HCT116 (cell line): Measurements from ENCODE around the gene ACACB. TPM values are rescaled to one million over a fixed set of nuclear protein-coding genes. Genes with fewer than 3 reads are reported as not detected.

Source experiments
- ATAC-seq: fragments of 200-7000 bp; cut with Tn5 transposase; 2 replicates; pipeline ENCODE4 v1.9.1; 2020; ENCODE audit warnings: mild to moderate bottlenecking, moderate library complexity
- BruUV-seq: library from RNA; stranded (reverse); fragments of 400-500 nt; replicated peaks from 2 replicates; lab custom pipeline; 2021; lab: Mats Ljungman, UMichigan
- CTCF ChIA-PET: fragments of 300-600 bp; sonication (Branson Sonifier 250); formaldehyde crosslinking; loops from one replicate; lab custom pipeline; 2021; ENCODE audit warnings: antibody characterized with exemption; lab: Charles Lee
- POLR2A ChIA-PET: fragments of 300-600, 350-600 bp; sonication (Branson Sonifier 250); formaldehyde crosslinking; loops from one replicate; lab custom pipeline; 2021; ENCODE audit warnings: antibody characterized with exemption; lab: Charles Lee
- RAD21 ChIA-PET, 2 experiments: fragments of 300-600 bp; sonication (Branson Sonifier 250); formaldehyde crosslinking; loops; one replicate each; lab custom pipeline; 2023; ENCODE audit warnings: low total read pairs in 2 of 2; ENCODE audit not compliant: uncharacterized antibody in 2 of 2, unreplicated experiment in 2 of 2, low non-redundant PET in 1 of 2; lab: Charles Lee
- DNase-seq: peaks from one replicate; pipeline ENCODE4 v3.0.0-alpha.2; 2010; ENCODE audit warnings: low read depth, low spot score
- H2AFZ ChIP-seq: fragments of 200-600 bp; shearing (Covaris generic), sonication (generic); 2 replicates; pipeline ENCODE4 v1.6.1; 2017; ENCODE audit warnings: low read depth, mixed run types, mixed read lengths, antibody characterized with exemption, low read length; ENCODE audit not compliant: poor library complexity, severe bottlenecking
- H3K27ac ChIP-seq: 2 replicates; pipeline ENCODE4 v1.5.1; 2012; ENCODE audit warnings: low read depth, low read length
- H3K27me3 ChIP-seq: fragments of 200-600 bp; sonication (generic); 2 replicates; pipeline ENCODE4 v1.6.1; 2016; ENCODE audit warnings: mixed run types, low read length, mixed read lengths; ENCODE audit not compliant: insufficient read depth
- H3K36me3 ChIP-seq, 2 experiments: fragments of 200-500 bp in 1 of 2; fragments of 200-600 bp in 1 of 2; sonication (Bioruptor generic) in 1 of 2; sonication (generic) in 1 of 2; 2 replicates each; pipeline versions ENCODE4 v1.5.1 to v1.6.1; 2014 to 2016; ENCODE audit warnings: low read length in 2 of 2, inconsistent platforms in 1 of 2, mixed read lengths in 1 of 2, mixed run types in 1 of 2; ENCODE audit not compliant: insufficient read depth in 2 of 2, control insufficient read depth in 1 of 2
- H3K4me1 ChIP-seq, 2 experiments: fragments of 200-600 bp in 1 of 2; sonication (generic) in 1 of 2; 2 replicates each; pipeline versions ENCODE4 v1.5.1 to v1.6.1; 2012 to 2017; ENCODE audit warnings: low read length in 2 of 2, inconsistent platforms in 1 of 2, mild to moderate bottlenecking in 1 of 2, mixed read lengths in 1 of 2, mixed run types in 1 of 2, moderate library complexity in 1 of 2; ENCODE audit not compliant: insufficient read depth in 2 of 2, control insufficient read depth in 1 of 2
- H3K4me2 ChIP-seq: fragments of 200-600 bp; sonication (generic); 2 replicates; pipeline ENCODE4 v1.6.1; 2017; ENCODE audit warnings: mixed run types, low read length, mixed read lengths
- H3K4me3 ChIP-seq, 2 experiments: fragments of 200-600 bp in 1 of 2; sonication (generic) in 1 of 2; replicated peaks in 1 of 2; 2 replicates each; pipeline ENCODE4 v1.5.1; 2011 to 2016; ENCODE audit warnings: low read length in 2 of 2, control low read depth in 1 of 2, low read depth in 1 of 2, mild to moderate bottlenecking in 1 of 2, mixed read lengths in 1 of 2, mixed run types in 1 of 2
- H3K79me2 ChIP-seq: fragments of 200-600 bp; sonication (generic); 2 replicates; pipeline ENCODE4 v1.6.1; 2017; ENCODE audit warnings: mild to moderate bottlenecking, mixed run types, low read length, moderate library complexity, mixed read lengths; ENCODE audit not compliant: insufficient read depth
- H3K9ac ChIP-seq: fragments of 200-600 bp; sonication (generic); 2 replicates; pipeline ENCODE4 v1.6.1; 2016; ENCODE audit warnings: low read length, mixed read lengths
- H3K9me2 ChIP-seq: fragments of 200-600 bp; sonication (generic), shearing (Covaris generic); 2 replicates; pipeline ENCODE4 v1.6.1; 2017; ENCODE audit warnings: mixed run types, mild to moderate bottlenecking, moderate library complexity; ENCODE audit not compliant: insufficient read depth
- H3K9me3 ChIP-seq, 2 experiments: fragments of 200-500 bp in 1 of 2; fragments of 200-600 bp in 1 of 2; sonication (Bioruptor generic) in 1 of 2; sonication (generic) in 1 of 2; 2 replicates each; pipeline ENCODE4 v1.6.1; 2014 to 2017; ENCODE audit warnings: low read length in 2 of 2, mixed read lengths in 2 of 2, inconsistent platforms in 1 of 2, low read depth in 1 of 2, mild to moderate bottlenecking in 1 of 2, mixed run types in 1 of 2, moderate library complexity in 1 of 2; ENCODE audit not compliant: control insufficient read depth in 1 of 2, insufficient read depth in 1 of 2
- H4K20me1 ChIP-seq: fragments of 200-600 bp; sonication (generic), shearing (Covaris generic); 2 replicates; pipeline ENCODE4 v1.6.1; 2017; ENCODE audit warnings: mixed run types, mild to moderate bottlenecking, moderate library complexity; ENCODE audit not compliant: insufficient read depth
- CTCF ChIP-seq, 3 experiments: fragments of 200-600 bp in 1 of 3; sonication (generic) in 1 of 3; IDR thresholded peaks in 2 of 3; conservative IDR thresholded peaks in 1 of 3; 2 replicates each; pipeline ENCODE4 v1.5.1; 2012 to 2017; ENCODE audit warnings: low read depth in 2 of 3, low read length in 2 of 3, antibody characterized with exemption in 1 of 3, borderline replicate concordance in 1 of 3, control low read depth in 1 of 3, mild to moderate bottlenecking in 1 of 3, mixed read lengths in 1 of 3, mixed run types in 1 of 3, moderate library complexity in 1 of 3; ENCODE audit not compliant: insufficient read depth in 1 of 3
- EGR1 ChIP-seq: IDR thresholded peaks from 2 replicates; pipeline ENCODE4 v1.6.1; 2012; ENCODE audit warnings: low read depth
- EZH2 ChIP-seq: fragments of 200-600 bp; sonication (generic); IDR thresholded peaks from 2 replicates; pipeline ENCODE4 v1.6.1; 2017; ENCODE audit warnings: antibody characterized with exemption, mixed run types
- FOSL1 ChIP-seq: IDR thresholded peaks from 2 replicates; pipeline ENCODE4 v1.6.1; 2012; ENCODE audit warnings: low read depth
- MAX ChIP-seq: IDR thresholded peaks from 2 replicates; pipeline ENCODE4 v1.6.1; 2012
- REST ChIP-seq: IDR thresholded peaks from 2 replicates; pipeline ENCODE4 v1.6.1; 2012; ENCODE audit warnings: low read depth
- SP1 ChIP-seq: IDR thresholded peaks from 2 replicates; pipeline ENCODE4 v1.6.1; 2012; ENCODE audit warnings: low read depth
- TCF7L2 ChIP-seq: IDR thresholded peaks from 2 replicates; pipeline ENCODE4 v1.7.0; 2011; ENCODE audit warnings: borderline replicate concordance, inconsistent platforms; ENCODE audit not compliant: insufficient read depth, insufficient read length; ENCODE audit errors: extremely low read depth
- YY1 ChIP-seq: IDR thresholded peaks from 2 replicates; pipeline ENCODE4 v1.6.1; 2011; ENCODE audit warnings: low read length, low read depth, moderate library complexity, mild to moderate bottlenecking; ENCODE audit not compliant: insufficient replicate concordance; ENCODE audit errors: extremely low read depth
- ZNF274 ChIP-seq: fragments of 200-500 bp; sonication (Bioruptor generic); IDR thresholded peaks from 2 replicates; pipeline ENCODE4 v1.6.1; 2014; ENCODE audit warnings: mild to moderate bottlenecking, low read depth, low read length, inconsistent platforms
- intact Hi-C: fragments of 100-400 bp; cut with micrococcal nuclease; formaldehyde crosslinking; loops from 2 replicates; pipeline ENCODE4 v1.10.0; 2022
- total RNA-seq: library from RNA; stranded (reverse); gene quantifications from one replicate; pipeline ENCODE4 v1.2.1, GENCODE V29; 2021; ENCODE audit not compliant: unreplicated experiment

The ACACB gene
- total RNA-seq, 1 experiment from 2014 or later = 11.1 TPM

- CTCF ChIA-PET = no interaction called here
- intact Hi-C loops = no loop called here
- H3K36me3 ChIP-seq = no peaks in the 10 kb centered on the region
- RAD21 ChIA-PET = no interaction called here
- H3K27ac ChIP-seq = no peak overlapping the region
- no peaks in the 10 kb centered on the region for H3K4me1 ChIP-seq
- H2AFZ ChIP-seq = no peak overlapping the region
- H3K9me2 ChIP-seq = no peaks in the 10 kb centered on the region
- H3K9me3 ChIP-seq = no peaks in the 10 kb centered on the region
- TF ChIP-seq YY1 (no peak), EZH2 (no peak), EGR1 (no peak), ZNF274 (no peak), FOSL1 (no peak), REST (no peak), CTCF (IDR thresholded peaks at IDR 0.05 in 2 of 3, conservative IDR thresholded peaks at IDR 0.05 in 1 of 3; ENCODE audit: borderline replicate concordance in 1 of 3, insufficient read depth in 1 of 3, low read depth in 2 of 3, low read length in 2 of 3) (no peak), TCF7L2 (no peak), SP1 (no peak), MAX (no peak)
- H3K4me3 ChIP-seq = no peak overlapping the region
- no TSS peak for BruUV-seq
- ATAC-seq (no peak), DNase-seq (no peak)
- no peaks in the 10 kb centered on the region for H4K20me1 ChIP-seq
- no peak overlapping the region for H3K4me2 ChIP-seq
- H3K27me3 ChIP-seq = no peaks in the 10 kb centered on the region
- POLR2A ChIA-PET = no interaction called here
- H3K9ac ChIP-seq = no peak overlapping the region
- H3K79me2 ChIP-seq = no peaks in the 10 kb centered on the region
Measured at GRCh38 chr12:109290061-109290460, 173.7 kb downstream of the ACACB start.
